GM21515 (cell line): ENCODE results near the gene DYRK4.
"Not testable (repeated sequence)": the region's sequence is repeated elsewhere in the genome, so short reads cannot be mapped to it uniquely, and the experiment has no call there.

Experiments used
- ATAC-seq: cut with Tn5 transposase; IDR thresholded peaks from one replicate; pipeline ENCODE4 v1.9.1; 2021; ENCODE audit not compliant: unreplicated experiment

Gene DYRK4

GRCh38 chr12:4562034-4562657, at the start of gene DYRK4:
Gene DYRK4, plus strand, starts transcription at chr12:4562208. Its CDS starts 38 bp downstream, at chr12:4562246.
- ATAC-seq = no peak

DNA sequence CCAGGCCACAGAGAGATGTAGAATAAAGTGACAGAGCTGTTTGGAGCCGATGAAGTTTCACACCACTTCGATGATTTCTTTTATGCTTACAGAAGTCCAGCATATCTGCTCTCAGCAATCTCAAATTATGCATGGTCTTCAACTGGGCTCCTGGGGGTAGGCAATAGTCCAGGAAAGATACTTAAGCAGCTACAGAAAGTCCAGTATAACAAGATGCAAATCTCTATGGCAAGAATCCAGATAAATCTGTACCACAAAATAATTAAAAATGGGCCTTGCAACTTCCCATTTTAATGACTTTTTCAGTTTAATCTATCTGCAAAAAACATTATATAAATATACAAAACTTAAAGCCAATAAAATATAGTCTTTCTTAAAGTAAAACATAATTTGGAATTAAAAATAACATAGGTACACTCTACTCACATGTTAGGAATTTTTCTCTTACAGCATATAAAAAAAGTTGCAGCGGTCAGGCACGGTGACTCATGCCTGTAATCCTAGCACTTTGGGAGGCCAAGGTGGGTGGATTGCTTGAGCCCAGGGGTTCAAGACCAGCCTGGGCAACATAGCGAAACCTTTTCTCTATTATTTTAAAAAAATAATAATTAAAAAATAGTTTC, 43.8 kb upstream of the DYRK4 start:
- no peak for ATAC-seq

GRCh38 chr12:4523443-4523842, 38.6 kb upstream of the DYRK4 start:
- not testable (repeated sequence) for ATAC-seq

DNA sequence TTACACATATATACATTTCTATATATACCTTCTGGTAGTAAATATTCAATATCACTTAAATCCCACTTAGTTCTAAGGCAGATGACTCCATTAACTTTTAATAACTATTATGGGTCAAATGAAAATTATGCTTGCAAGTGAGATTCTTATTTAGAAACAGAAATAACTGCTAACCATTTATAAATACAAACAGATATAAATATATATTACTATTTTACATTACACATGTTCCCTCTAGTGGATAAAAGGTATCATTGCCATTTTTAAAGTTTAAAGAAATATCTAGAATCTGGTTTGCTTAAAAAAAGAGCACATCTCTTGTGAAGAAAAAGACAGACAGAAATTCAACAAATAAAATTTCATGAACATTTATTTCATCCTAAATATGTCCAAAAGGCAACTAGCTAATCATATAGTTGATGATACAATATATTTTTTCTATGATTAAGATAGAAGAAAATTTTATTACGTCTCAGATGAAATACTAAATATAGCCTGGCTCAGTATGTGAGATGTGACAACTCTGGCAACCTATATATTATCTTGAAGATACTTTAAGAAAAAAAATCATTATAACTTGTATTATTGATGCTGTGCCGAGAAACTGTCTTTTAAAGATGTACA, 35.0 kb upstream of the DYRK4 start:
- no peak for ATAC-seq

GRCh38 chr12:4530160-4530559, 31.8 kb upstream of the DYRK4 start:
- no peak for ATAC-seq

GRCh38 chr12:4530982-4531586, 30.9 kb upstream of the DYRK4 start:
- ATAC-seq = no peak

DNA sequence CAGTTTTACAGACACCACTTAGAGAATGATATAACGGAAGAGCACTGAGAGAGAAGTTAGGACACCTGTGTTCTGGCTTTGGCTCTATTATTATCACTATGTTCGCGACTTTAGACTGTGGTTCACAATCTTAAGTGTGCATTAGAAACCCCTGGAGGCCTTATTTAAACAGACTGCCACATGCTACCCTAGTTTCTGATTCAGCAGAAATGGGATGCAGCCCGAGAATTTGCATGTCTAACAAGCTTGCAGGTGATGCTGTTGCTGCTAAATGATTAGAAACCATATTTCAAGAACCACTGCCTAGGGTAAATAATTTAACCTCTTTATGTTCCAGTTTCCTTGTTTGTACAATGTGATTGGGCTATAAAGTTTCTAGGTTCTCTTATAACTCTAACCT, 26.9 kb upstream of the DYRK4 start:
- ATAC-seq = no peak

- ATAC-seq = no peak
These were observed 26.1 kb upstream of the DYRK4 start for GRCh38 chr12:4535871-4536270.

DNA sequence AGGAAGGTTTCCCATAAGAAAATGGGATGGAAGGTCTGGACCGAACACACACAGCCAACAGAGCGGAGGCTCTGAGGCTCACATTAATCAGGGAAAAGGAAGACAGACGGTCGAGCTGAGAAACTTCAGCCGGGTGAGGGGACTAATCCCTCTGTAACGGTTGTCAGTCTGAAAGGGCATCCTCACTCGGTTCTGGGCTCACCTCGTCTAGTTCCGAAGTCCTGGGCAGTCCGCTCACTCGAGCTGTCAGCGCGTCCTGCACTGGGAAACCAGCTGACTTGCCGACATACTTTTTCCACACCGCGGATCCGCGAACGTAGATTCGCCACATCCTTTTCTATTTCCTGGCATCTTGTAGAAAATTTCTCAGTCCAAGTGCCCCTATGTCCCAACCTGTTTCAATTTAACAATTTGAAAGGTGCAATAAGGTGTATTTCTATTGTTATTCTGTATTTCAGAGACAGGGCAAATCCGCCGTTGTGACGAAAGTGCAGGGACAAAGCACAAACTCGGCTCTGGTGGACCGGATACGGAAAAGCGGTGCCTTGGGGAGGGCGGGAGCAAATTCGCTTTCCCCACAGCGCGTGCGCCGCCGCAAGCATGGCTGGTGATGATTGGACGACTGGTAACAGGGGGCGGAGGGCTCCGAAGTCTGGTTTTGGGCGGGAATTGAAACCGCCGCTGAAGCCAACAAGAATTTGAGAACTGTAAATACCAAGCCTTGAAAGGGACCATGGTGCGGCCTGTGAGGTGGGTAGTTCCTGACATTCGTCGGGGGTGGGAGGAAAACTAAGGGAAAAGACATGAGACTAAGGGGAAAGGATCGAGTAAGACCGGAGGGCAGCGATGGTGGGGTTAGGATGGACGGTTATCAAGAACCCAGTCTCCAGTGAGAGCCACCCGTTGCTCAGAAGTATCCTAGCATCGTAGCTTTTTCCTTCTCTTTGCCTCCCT, 23.5 kb upstream of the DYRK4 start, which contains the start of gene RAD51AP1:
Gene RAD51AP1 (plus strand): TSS at position 684 of the 954 bp plus-strand sequence. CDS start 50 bp downstream, at position 734.
- peak; percentile 77 for ATAC-seq

DNA sequence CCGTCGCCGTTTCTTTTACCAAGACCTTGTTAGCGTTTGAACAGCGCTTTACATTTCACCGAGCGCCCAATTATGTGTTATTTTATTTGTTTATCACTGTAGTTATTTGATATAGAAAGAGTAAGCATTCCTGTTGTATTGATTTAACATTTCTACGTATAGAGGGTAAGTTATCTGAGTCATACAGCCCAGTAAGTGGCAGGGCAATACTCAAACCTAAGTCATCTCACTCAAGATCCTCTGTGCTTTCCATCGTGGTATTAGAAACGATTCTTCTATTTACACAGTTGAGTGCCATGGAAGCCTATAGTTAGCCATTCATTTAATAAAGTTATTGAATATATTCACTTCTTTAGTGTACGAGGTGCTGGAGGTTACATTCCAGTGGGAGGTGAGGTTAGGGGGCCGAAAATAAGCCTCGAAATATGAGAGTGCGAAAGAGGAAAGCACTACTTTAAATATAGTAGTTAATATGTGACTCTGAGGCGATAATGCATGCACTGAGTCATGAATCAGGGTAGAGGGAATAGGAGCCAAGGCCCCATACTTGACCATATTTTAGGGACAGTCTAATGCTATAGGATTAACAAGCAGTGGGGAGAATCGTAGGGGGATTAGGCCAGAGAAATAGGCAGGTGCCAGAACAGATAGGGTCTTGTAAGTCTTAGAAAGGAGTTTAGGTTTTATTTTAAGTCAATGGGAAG, 22.7 kb upstream of the DYRK4 start:
- no peak for ATAC-seq

GRCh38 chr12:4540170-4540569, 21.8 kb upstream of the DYRK4 start:
- no peak for ATAC-seq

GRCh38 chr12:4540638-4541037, 21.4 kb upstream of the DYRK4 start:
- no peak for ATAC-seq

DNA sequence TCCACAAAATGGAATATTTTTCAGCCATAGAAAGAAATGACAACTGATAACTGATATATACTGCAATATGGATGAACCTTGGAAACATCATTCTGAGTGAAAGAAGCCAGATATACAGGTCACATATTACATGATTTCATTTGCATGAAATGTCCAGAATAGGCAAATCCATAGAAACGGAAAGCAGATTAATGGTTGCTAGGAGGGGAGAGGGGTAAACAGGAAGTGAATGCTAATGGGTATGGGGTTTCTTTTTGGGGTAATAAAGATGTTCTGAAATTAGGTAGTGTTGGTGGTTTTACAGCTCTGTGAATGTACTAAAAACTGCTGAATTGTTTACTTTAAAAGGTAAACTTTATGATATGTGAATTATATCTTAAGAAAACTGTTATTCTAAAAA, 16.8 kb upstream of the DYRK4 start:
- ATAC-seq = no peak

DNA sequence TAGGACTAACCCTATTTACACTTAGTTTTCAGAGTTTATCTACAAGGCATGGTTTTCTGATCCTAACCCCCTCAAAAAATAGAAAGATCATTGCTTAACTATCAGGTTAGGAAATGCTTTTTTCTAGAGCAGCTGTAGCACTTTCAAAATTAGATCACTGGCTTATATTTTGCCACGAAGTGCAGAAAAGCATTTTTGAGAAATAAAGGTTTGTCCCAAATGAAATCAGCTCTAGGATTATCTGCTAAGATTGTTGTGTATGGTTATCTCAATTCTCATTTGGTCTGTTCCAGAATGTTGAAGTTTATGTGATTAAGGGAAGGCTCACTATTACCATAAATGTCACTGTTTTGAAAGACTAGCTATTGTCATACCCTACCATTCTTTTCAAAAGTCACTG, 9.8 kb upstream of the DYRK4 start:
- ATAC-seq = no peak

- ATAC-seq = no peak
These were observed 8.1 kb upstream of the DYRK4 start for GRCh38 chr12:4553943-4554342.

GRCh38 chr12:4555804-4556203, 6.2 kb upstream of the DYRK4 start:
- ATAC-seq = no peak

GRCh38 chr12:4556735-4557530, 5.1 kb upstream of the DYRK4 start:
- ATAC-seq = no peak

DNA sequence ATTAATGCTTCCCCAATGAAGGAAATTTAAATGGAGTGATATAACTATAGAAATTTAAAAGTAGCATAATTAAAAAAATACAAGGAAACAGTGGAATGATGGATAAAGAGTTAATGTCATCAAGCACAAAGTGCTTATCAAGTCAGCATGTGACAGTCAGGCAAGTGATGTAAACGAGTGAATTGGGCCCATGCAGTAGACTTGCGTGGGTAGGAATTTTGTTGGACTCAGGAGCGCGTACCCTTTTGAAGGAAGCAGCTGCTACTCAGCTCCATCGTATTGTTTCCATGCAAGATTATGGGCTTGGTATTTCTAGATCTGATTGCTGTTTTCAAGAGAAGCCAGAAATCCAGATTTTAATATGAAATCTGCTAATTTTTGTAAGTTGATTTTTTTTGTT, 4.4 kb upstream of the DYRK4 start:
- no peak for ATAC-seq

GRCh38 chr12:4558171-4558570, 3.8 kb upstream of the DYRK4 start:
- no peak for ATAC-seq
